Measurements from ENCODE around the gene QRSL1. TPM values are rescaled to one million over a fixed set of nuclear protein-coding genes. Genes with fewer than 3 reads are reported as not detected.

QRSL1 gene
- total RNA-seq, 1 experiment from 2014 or later, result 13.4 TPM

- Histone ChIP-seq H3K4me2 (no peak overlapping the region), H4K20me1 (ENCODE audit: insufficient read depth) (no peaks in the 10 kb centered on the region), H2AFZ (no peak overlapping the region), H3K4me1 (replicated peaks; ENCODE audit: insufficient read depth) (no peaks in the 10 kb centered on the region), H3F3A (ENCODE audit: insufficient read depth, low read depth) (no peaks in the 10 kb centered on the region), H3K9me3 (ENCODE audit: insufficient read depth, low read depth) (no peaks in the 10 kb centered on the region), H3K79me2 (ENCODE audit: low read depth) (no peaks in the 10 kb centered on the region), H3K4me3 (no peak overlapping the region), H3K27me3 (ENCODE audit: insufficient read depth, low read depth) (no peaks in the 10 kb centered on the region), H3K27ac (no peak overlapping the region), H3K36me3 (ENCODE audit: low read depth) (no peaks in the 10 kb centered on the region), H3K9me2 (ENCODE audit: insufficient read depth) (no peaks in the 10 kb centered on the region)
- TF ChIP-seq EZH2 (IDR thresholded peaks at IDR 0.05; ENCODE audit: low read depth) (no peak), CTCF (conservative IDR thresholded peaks at IDR 0.05) (no peak)
- no peak for DNase-seq
- ChIA-PET CTCF (no interaction called here), POLR2A (ENCODE audit: unreplicated experiment) (no interaction called here)
- intact Hi-C loops (cut with micrococcal nuclease; ENCODE audit: unreplicated experiment), result no loop called here
- no TSS peak for BruUV-seq (replicated peaks)
Observed at GRCh38 chr6:106705156-106705555, 75.8 kb downstream of the QRSL1 start.

GRCh38 chr6:106710580-106710979, 81.2 kb downstream of the QRSL1 start:
- Histone ChIP-seq H3K9me3 (ENCODE audit: insufficient read depth, low read depth) (no peaks in the 10 kb centered on the region), H3K27ac (no peak overlapping the region), H3F3A (ENCODE audit: insufficient read depth, low read depth) (no peaks in the 10 kb centered on the region), H4K20me1 (ENCODE audit: insufficient read depth) (no peaks in the 10 kb centered on the region), H2AFZ (no peak overlapping the region), H3K4me1 (replicated peaks; ENCODE audit: insufficient read depth) (no peaks in the 10 kb centered on the region), H3K79me2 (ENCODE audit: low read depth) (no peaks in the 10 kb centered on the region), H3K4me3 (no peak overlapping the region), H3K9me2 (ENCODE audit: insufficient read depth) (no peaks in the 10 kb centered on the region), H3K4me2 (no peak overlapping the region), H3K36me3 (ENCODE audit: low read depth) (no peaks in the 10 kb centered on the region), H3K27me3 (ENCODE audit: insufficient read depth, low read depth) (no peaks in the 10 kb centered on the region)
- POLR2A ChIA-PET (ENCODE audit: unreplicated experiment), result no interaction called here
- CTCF ChIA-PET, result no interaction called here
- DNase-seq, result no peak
- intact Hi-C loops (cut with micrococcal nuclease; ENCODE audit: unreplicated experiment), result no loop called here
- TF ChIP-seq CTCF (conservative IDR thresholded peaks at IDR 0.05) (no peak), EZH2 (IDR thresholded peaks at IDR 0.05; ENCODE audit: low read depth) (no peak)
- no TSS peak for BruUV-seq (replicated peaks)

GRCh38 chr6:106714281-106714680, 84.9 kb downstream of the QRSL1 start:
- ChIA-PET POLR2A (ENCODE audit: unreplicated experiment) (no interaction called here), CTCF (interaction anchor here (0.5 kb wide), 1 partner anchor 54 kb away, joined by 6 read pairs; no protein-coding TSS in a partner anchor)
- no peaks in the 10 kb centered on the region for H3K4me1 ChIP-seq (replicated peaks; ENCODE audit: insufficient read depth)
- TF ChIP-seq CTCF (conservative IDR thresholded peaks at IDR 0.05), result no peak
- TF ChIP-seq EZH2 (IDR thresholded peaks at IDR 0.05; ENCODE audit: low read depth), result no peak
- H3F3A ChIP-seq (ENCODE audit: insufficient read depth, low read depth), result no peaks in the 10 kb centered on the region
- H3K9me2 ChIP-seq (ENCODE audit: insufficient read depth), result no peaks in the 10 kb centered on the region
- no peak for DNase-seq
- H3K27me3 ChIP-seq (ENCODE audit: insufficient read depth, low read depth), result no peaks in the 10 kb centered on the region
- intact Hi-C loops (cut with micrococcal nuclease; ENCODE audit: unreplicated experiment), result no loop called here
- H4K20me1 ChIP-seq (ENCODE audit: insufficient read depth), result no peaks in the 10 kb centered on the region
- no peak overlapping the region for H3K4me3 ChIP-seq
- no peak overlapping the region for H3K4me2 ChIP-seq
- no peak overlapping the region for H2AFZ ChIP-seq
- no peak overlapping the region for H3K27ac ChIP-seq
- no TSS peak for BruUV-seq (replicated peaks)
- no peaks in the 10 kb centered on the region for H3K36me3 ChIP-seq (ENCODE audit: low read depth)
- no peaks in the 10 kb centered on the region for H3K9me3 ChIP-seq (ENCODE audit: insufficient read depth, low read depth)
- H3K79me2 ChIP-seq (ENCODE audit: low read depth), result no peaks in the 10 kb centered on the region

All from PC-9 (cell line).